Adrenal gland (tissue), 5 donors: Measurements from ENCODE around the gene FAM180A.

ENCODE experiments used
- POLR2A ChIP-seq, 2 donors: fragments of 450-650 bp; IDR thresholded peaks; one replicate each; pipeline ENCODE4 v1.6.1; 2017; ENCODE audit warnings: antibody characterized with exemption in 2 of 2, mild to moderate bottlenecking in 2 of 2, moderate library complexity in 1 of 2
- TF ChIP-seq, protein P1 (sequence below), 6 experiments: fragments of 450-650 bp in 4 of 6; fragments of 200-600 bp in 2 of 6; sonication (generic) in 1 of 6; IDR thresholded peaks; 1 replicate in 5 of 6; 2 replicates in 1 of 6; pipeline versions ENCODE4 v1.5.1 to v1.8.0; 2016 to 2021; ENCODE audit warnings: antibody characterized with exemption in 6 of 6, mild to moderate bottlenecking in 2 of 6, moderate library complexity in 1 of 6
- donor health status: DM: no; HTN: no; CAD: no.

DNA sequence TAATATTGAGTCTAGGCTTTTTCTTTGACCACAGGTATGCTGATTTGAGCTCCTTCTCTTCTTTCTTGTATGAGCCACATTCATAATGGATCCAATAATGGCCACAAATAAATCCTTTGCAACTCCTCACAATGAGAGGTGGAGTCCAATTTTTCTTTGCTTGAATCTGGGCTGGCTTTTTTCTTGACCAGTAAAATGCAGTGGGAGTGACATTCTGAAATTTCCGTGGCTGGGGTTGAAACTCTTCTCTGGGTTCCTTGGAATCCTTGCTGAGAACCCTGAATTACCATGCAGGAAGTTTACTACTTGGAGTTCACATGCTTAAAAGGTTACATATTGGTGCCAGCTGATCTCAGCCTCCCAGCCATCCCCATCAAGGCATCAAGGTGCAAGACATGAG is 22.4 kb upstream of the FAM180A start:
- TF ChIP-seq, protein P1, sequence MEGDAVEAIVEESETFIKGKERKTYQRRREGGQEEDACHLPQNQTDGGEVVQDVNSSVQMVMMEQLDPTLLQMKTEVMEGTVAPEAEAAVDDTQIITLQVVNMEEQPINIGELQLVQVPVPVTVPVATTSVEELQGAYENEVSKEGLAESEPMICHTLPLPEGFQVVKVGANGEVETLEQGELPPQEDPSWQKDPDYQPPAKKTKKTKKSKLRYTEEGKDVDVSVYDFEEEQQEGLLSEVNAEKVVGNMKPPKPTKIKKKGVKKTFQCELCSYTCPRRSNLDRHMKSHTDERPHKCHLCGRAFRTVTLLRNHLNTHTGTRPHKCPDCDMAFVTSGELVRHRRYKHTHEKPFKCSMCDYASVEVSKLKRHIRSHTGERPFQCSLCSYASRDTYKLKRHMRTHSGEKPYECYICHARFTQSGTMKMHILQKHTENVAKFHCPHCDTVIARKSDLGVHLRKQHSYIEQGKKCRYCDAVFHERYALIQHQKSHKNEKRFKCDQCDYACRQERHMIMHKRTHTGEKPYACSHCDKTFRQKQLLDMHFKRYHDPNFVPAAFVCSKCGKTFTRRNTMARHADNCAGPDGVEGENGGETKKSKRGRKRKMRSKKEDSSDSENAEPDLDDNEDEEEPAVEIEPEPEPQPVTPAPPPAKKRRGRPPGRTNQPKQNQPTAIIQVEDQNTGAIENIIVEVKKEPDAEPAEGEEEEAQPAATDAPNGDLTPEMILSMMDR (IDR thresholded peaks at IDR 0.05): no peak
- no peak for TF ChIP-seq POLR2A (IDR thresholded peaks at IDR 0.05)
